HCT116 (cell line): ENCODE measurements around the gene TSKU.

Experiments used
- CTCF ChIP-seq, 3 experiments: fragments of 200-600 bp in 1 of 3; sonication (generic) in 1 of 3; IDR thresholded peaks in 2 of 3; conservative IDR thresholded peaks in 1 of 3; 2 replicates each; pipeline ENCODE4 v1.5.1; 2012 to 2017; ENCODE audit warnings: low read depth in 2 of 3, low read length in 2 of 3, antibody characterized with exemption in 1 of 3, borderline replicate concordance in 1 of 3, control low read depth in 1 of 3, mild to moderate bottlenecking in 1 of 3, mixed read lengths in 1 of 3, mixed run types in 1 of 3, moderate library complexity in 1 of 3; ENCODE audit not compliant: insufficient read depth in 1 of 3
- EGR1 ChIP-seq: IDR thresholded peaks from 2 replicates; pipeline ENCODE4 v1.6.1; 2012; ENCODE audit warnings: low read depth
- JUND ChIP-seq: IDR thresholded peaks from 2 replicates; pipeline ENCODE4 v1.6.1; 2012
- POLR2AphosphoS5 ChIP-seq: IDR thresholded peaks from 2 replicates; pipeline ENCODE4 v1.6.1; 2011; ENCODE audit warnings: mild to moderate bottlenecking, low read depth, low read length, moderate library complexity
- RAD21 ChIP-seq: IDR thresholded peaks from 2 replicates; pipeline ENCODE4 v1.6.1; 2012; ENCODE audit warnings: low read depth, mild to moderate bottlenecking
- REST ChIP-seq: IDR thresholded peaks from 2 replicates; pipeline ENCODE4 v1.6.1; 2012; ENCODE audit warnings: low read depth
- SIN3A ChIP-seq: IDR thresholded peaks from 2 replicates; pipeline ENCODE4 v1.6.1; 2012; ENCODE audit warnings: low read depth
- TCF7L2 ChIP-seq: IDR thresholded peaks from 2 replicates; pipeline ENCODE4 v1.7.0; 2011; ENCODE audit warnings: borderline replicate concordance, inconsistent platforms; ENCODE audit not compliant: insufficient read depth, insufficient read length; ENCODE audit errors: extremely low read depth
- ZBTB33 ChIP-seq: IDR thresholded peaks from 2 replicates; pipeline ENCODE4 v1.6.1; 2011; ENCODE audit warnings: mild to moderate bottlenecking, low read length, moderate library complexity; ENCODE audit not compliant: insufficient replicate concordance; ENCODE audit errors: extremely low read depth
- ZFX ChIP-seq: fragments of 450-650 bp; IDR thresholded peaks from 2 replicates; pipeline ENCODE4 v1.6.1; 2017

- no peak for TF ChIP-seq TCF7L2
- TF ChIP-seq POLR2AphosphoS5, result no peak
- peak; percentile 51 to 92 (median 73) for TF ChIP-seq CTCF (IDR thresholded peaks at IDR 0.05 in 2 of 3, conservative IDR thresholded peaks at IDR 0.05 in 1 of 3; ENCODE audit: borderline replicate concordance in 1 of 3, insufficient read depth in 1 of 3, low read depth in 2 of 3, low read length in 2 of 3)
- no peak for TF ChIP-seq JUND
- TF ChIP-seq REST, result no peak
- no peak for TF ChIP-seq SIN3A
- no peak for TF ChIP-seq ZFX
- TF ChIP-seq EGR1, result no peak
- TF ChIP-seq ZBTB33, result no peak
- peak; percentile 85 for TF ChIP-seq RAD21
Observed at GRCh38 chr11:76810151-76810853, 27.1 kb downstream of the TSKU start.
